ENCODE measurements around the gene MBOAT7. TPM values are rescaled to one million over a fixed set of nuclear protein-coding genes. Genes with fewer than 3 reads are reported as not detected.
"Not testable (repeated sequence)": the region's sequence is repeated elsewhere in the genome, so short reads cannot be mapped to it uniquely, and the experiment has no call there.

Gene MBOAT7
- total and polyA plus RNA-seq, 4 donors: 10.3 to 31.5 (median 15.0) TPM

DNA sequence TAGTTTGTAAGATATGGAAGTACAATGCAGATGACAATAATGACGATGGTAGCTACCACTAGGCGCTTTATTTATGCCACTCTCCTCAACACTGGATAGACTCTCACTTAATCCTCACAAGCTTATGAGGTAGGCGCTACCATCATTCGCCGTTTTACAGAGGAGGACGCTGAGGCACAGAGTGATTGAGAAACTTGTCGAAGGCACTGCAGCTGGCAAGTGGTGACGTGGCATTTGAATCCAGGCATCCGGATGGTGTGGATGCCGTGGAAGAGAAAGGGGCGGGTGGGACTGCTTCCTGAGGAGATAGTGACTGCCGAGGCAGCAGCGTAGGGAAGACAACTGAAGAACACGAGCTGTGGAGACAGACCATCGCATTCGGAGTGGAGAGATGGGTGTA is 10.0 kb upstream of the MBOAT7 start (continued):
- TF ChIP-seq, protein P1, sequence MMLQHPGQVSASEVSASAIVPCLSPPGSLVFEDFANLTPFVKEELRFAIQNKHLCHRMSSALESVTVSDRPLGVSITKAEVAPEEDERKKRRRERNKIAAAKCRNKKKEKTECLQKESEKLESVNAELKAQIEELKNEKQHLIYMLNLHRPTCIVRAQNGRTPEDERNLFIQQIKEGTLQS (IDR thresholded peaks at IDR 0.05): no peak
- TF ChIP-seq ZBTB33 (IDR thresholded peaks at IDR 0.05) (no peak), NR2F2 (IDR thresholded peaks at IDR 0.05) (no peak), HNF4G (IDR thresholded peaks at IDR 0.05) (no peak), EGR1 (IDR thresholded peaks at IDR 0.05; ENCODE audit: low read depth in 2 of 2) (no peak)
- TF ChIP-seq, protein P2, sequence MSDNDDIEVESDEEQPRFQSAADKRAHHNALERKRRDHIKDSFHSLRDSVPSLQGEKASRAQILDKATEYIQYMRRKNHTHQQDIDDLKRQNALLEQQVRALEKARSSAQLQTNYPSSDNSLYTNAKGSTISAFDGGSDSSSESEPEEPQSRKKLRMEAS (IDR thresholded peaks at IDR 0.05): no peak

GRCh38 chr19:54197121-54197520 is 7.7 kb upstream of the MBOAT7 start:
- TF ChIP-seq RAD21 (IDR thresholded peaks at IDR 0.05): no peak
- TF ChIP-seq RXRA (IDR thresholded peaks at IDR 0.05): peak in 1 of 2 donors; percentile 4
- TF ChIP-seq NR2F2 (IDR thresholded peaks at IDR 0.05): no peak
- no peak for DNase-seq (ENCODE audit: low spot score)
- 60% methylated on average over 3 of the region's 3 CpGs for WGBS
- Histone ChIP-seq H3K27me3 (ENCODE audit: control insufficient read depth in 4 of 4, insufficient read depth in 4 of 4, low read length in 3 of 4) (no peaks in the 10 kb centered on the region), H3K9ac (ENCODE audit: low read depth in 1 of 2, low read length in 2 of 2) (peak overlapping the region; percentile 3 to 49), H3K4me3 (ENCODE audit: low read depth in 1 of 3, low read length in 3 of 3) (no peak overlapping the region), H3K4me1 (ENCODE audit: control insufficient read depth in 4 of 4, insufficient read depth in 4 of 4, low read length in 3 of 4) (peaks cover 8 to 26% (median 18%) of the 10 kb centered on the region in 4 donors), H3K9me3 (ENCODE audit: control insufficient read depth in 4 of 4, low read length in 3 of 4) (no peaks in the 10 kb centered on the region), H3K36me3 (ENCODE audit: control insufficient read depth in 4 of 4, insufficient read depth in 3 of 4, low read depth in 1 of 4, low read length in 3 of 4) (peaks cover 4 to 17% (median 14%) of the 10 kb centered on the region in 4 donors), H3K27ac (ENCODE audit: low read depth in 1 of 2, low read length in 2 of 2) (peak overlapping the region; percentile 69 to 89)

- Histone ChIP-seq H3K9ac (ENCODE audit: low read depth in 1 of 2, low read length in 2 of 2) (no peak overlapping the region), H3K36me3 (ENCODE audit: control insufficient read depth in 4 of 4, insufficient read depth in 3 of 4, low read depth in 1 of 4, low read length in 3 of 4) (peaks cover 4 to 17% (median 13%) of the 10 kb centered on the region in 4 donors), H3K27me3 (ENCODE audit: control insufficient read depth in 4 of 4, insufficient read depth in 4 of 4, low read length in 3 of 4) (no peaks in the 10 kb centered on the region), H3K4me3 (ENCODE audit: low read depth in 1 of 3, low read length in 3 of 3) (no peak overlapping the region), H3K9me3 (ENCODE audit: control insufficient read depth in 4 of 4, low read length in 3 of 4) (no peaks in the 10 kb centered on the region), H3K27ac (ENCODE audit: low read depth in 1 of 2, low read length in 2 of 2) (peak overlapping the region; percentile 69 to 89), H3K4me1 (ENCODE audit: control insufficient read depth in 4 of 4, insufficient read depth in 4 of 4, low read length in 3 of 4) (peaks cover 12 to 26% (median 17%) of the 10 kb centered on the region in 4 donors)
- TF ChIP-seq, protein P2 (IDR thresholded peaks at IDR 0.05): no peak
- TF ChIP-seq SP1 (IDR thresholded peaks at IDR 0.05): peak; percentile 42
- no peak for TF ChIP-seq RAD21 (IDR thresholded peaks at IDR 0.05)
- peak in 1 of 2 donors; percentile 39 for TF ChIP-seq RXRA (IDR thresholded peaks at IDR 0.05)
- TF ChIP-seq FOXA1 (IDR thresholded peaks at IDR 0.05): no peak
- TF ChIP-seq HNF4A (conservative IDR thresholded peaks at IDR 0.05): peak; percentile 28 to 54
- no peak for DNase-seq (ENCODE audit: low spot score)
- 66% methylated on average over 7 of the region's 7 CpGs for WGBS
These were observed 7.2 kb upstream of the MBOAT7 start for GRCh38 chr19:54196536-54196935.

DNA sequence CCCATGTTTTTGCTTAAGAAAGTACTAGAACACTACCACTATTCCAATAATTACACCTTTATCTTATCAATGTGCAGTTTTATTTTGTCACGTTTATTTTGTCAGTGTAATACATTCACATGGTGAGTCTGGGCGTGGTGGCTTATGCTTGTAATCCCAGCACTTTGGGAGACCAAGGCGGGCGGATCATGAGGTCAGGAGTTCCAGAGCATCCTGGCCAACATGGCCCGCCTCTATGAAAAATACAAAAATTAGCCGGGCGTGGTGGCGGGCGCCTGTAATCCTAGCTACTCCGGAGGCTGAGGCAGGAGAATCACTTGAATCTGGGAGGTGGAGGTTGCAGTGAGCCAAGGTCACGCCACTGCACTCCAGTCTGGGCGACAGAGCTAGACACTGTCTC is 5.1 kb upstream of the MBOAT7 start:
- H3K4me3 ChIP-seq (ENCODE audit: low read depth in 1 of 3, low read length in 3 of 3); H3K27me3 ChIP-seq (ENCODE audit: control insufficient read depth in 4 of 4, insufficient read depth in 4 of 4, low read length in 3 of 4); H3K9me3 ChIP-seq (ENCODE audit: control insufficient read depth in 4 of 4, low read length in 3 of 4); DNase-seq (ENCODE audit: low spot score); H3K27ac ChIP-seq (ENCODE audit: low read depth in 1 of 2, low read length in 2 of 2); H3K9ac ChIP-seq (ENCODE audit: low read depth in 1 of 2, low read length in 2 of 2): not testable (repeated sequence)
- WGBS: 95% methylated on average over 12 of the region's 12 CpGs
- H3K4me1 ChIP-seq (ENCODE audit: control insufficient read depth in 4 of 4, insufficient read depth in 4 of 4, low read length in 3 of 4): peaks cover 12 to 25% (median 19%) of the 10 kb centered on the region in 4 donors
- peaks cover 4 to 17% (median 13%) of the 10 kb centered on the region in 4 donors for H3K36me3 ChIP-seq (ENCODE audit: control insufficient read depth in 4 of 4, insufficient read depth in 3 of 4, low read depth in 1 of 4, low read length in 3 of 4)
